Fibroblast of the aortic adventitia (primary cell): ENCODE data around the gene WDR88. TPM values are rescaled to one million over a fixed set of nuclear protein-coding genes. Genes with fewer than 3 reads are reported as not detected.
"Not testable (repeated sequence)": the region's sequence is repeated elsewhere in the genome, so short reads cannot be mapped to it uniquely, and the experiment has no call there.

Source experiments
- DNase-seq: peaks from one replicate; pipeline ENCODE4 v3.0.0-alpha.2; 2010; ENCODE audit warnings: low read depth
- H3K4me3 ChIP-seq: 2 replicates; pipeline ENCODE4 v1.5.1; 2011; ENCODE audit warnings: low read depth, mild to moderate bottlenecking, control low read depth, low read length, moderate library complexity
- CTCF ChIP-seq: IDR thresholded peaks from 2 replicates; pipeline ENCODE4 v1.5.1; 2011; ENCODE audit warnings: mild to moderate bottlenecking, low read length, control low read depth, inconsistent platforms; ENCODE audit not compliant: insufficient read depth
- total RNA-seq: library from RNA; depleted of rRNA; stranded (reverse); fragments of >200 nt; gene quantifications from 2 replicates; pipeline ENCODE4 v1.2.3, GENCODE V29; 2012; ENCODE audit warnings: low replicate concordance

WDR88 gene
- total RNA-seq, 1 donor = not detected

GRCh38 chr19:33175886-33176669 lies 44.2 kb downstream of the WDR88 start:
- peak overlapping the region; percentile 87 for H3K4me3 ChIP-seq
- DNase-seq = peak; percentile 43
- TF ChIP-seq CTCF = no peak

- peak; percentile 32 for TF ChIP-seq CTCF
- DNase-seq = peak; percentile 99
- H3K4me3 ChIP-seq = peak overlapping the region; percentile 87
Observed at GRCh38 chr19:33176670-33177416, 44.9 kb downstream of the WDR88 start.

DNA sequence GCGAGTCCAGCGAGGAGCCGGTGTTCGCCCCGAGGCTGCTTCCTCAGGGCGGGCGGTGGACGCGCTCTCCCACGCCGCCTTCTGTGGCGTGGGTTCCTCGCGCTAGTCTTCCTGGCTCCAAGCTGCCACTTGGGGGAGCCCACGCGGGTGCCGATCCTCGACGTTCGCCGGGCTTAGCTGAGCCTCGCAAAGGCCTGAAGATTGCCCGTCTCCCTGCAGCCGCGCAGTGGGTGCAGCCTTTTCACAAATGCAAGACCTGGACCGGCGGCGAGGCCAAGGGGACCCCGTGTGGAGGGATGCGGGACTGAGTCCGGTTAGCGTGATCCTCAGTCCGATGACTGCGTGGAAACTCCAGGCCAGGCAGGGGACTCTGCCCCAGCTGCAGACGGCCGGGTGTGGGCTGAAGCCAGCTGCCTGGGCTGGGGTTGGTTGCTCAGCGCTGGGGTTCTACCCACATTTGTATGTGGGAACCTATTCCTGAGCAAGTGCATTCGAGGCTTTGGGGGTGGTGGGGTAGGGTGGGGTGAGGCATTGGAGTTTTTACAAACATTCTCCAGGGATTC lies 45.6 kb downstream of the WDR88 start:
- DNase-seq = no peak
- peak; percentile 49 for TF ChIP-seq CTCF
- H3K4me3 ChIP-seq = peak overlapping the region; percentile 53

DNA sequence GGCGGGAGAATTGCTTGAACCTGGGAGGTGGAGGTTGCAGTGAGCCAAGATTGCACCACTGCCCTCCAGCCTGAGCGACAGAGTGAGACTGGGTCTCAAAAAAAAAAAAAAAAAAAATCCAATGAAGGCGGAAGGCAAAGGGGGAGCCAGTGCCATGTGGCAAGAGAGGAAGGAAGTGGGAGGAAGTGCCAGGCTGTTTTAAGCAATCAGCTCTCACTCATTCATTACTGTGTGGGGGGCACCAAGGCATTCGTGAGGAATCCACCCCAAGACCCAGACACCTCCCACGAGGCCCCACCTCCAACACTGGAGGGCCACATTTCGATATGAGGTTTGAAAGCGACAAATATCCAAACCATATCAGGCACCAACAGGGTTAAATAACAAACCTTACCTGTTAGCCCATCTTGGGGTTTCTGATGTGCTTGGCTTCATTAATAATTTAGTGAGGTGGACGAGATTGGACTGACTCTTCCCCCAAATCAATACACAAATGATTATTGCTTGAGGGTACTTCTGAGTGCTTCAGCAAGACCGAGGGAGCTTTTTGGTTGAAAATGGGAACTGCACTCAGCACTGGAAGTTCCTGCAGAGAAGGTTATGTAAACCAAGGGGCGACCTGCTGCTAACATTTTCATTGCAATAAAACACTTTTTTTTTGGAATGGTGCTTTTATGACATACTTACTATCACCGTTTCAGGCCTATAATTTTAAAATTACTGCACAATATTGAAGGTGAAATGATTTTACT lies 54.7 kb downstream of the WDR88 start:
- DNase-seq = no peak

GRCh38 chr19:33187183-33187540 lies 55.2 kb downstream of the WDR88 start:
- TF ChIP-seq CTCF = no peak
- no peak overlapping the region for H3K4me3 ChIP-seq
- DNase-seq = no peak

More for the DNA sequence above, 54.7 kb downstream of the WDR88 start:
- no peak overlapping the region for H3K4me3 ChIP-seq
- TF ChIP-seq CTCF = no peak

DNA sequence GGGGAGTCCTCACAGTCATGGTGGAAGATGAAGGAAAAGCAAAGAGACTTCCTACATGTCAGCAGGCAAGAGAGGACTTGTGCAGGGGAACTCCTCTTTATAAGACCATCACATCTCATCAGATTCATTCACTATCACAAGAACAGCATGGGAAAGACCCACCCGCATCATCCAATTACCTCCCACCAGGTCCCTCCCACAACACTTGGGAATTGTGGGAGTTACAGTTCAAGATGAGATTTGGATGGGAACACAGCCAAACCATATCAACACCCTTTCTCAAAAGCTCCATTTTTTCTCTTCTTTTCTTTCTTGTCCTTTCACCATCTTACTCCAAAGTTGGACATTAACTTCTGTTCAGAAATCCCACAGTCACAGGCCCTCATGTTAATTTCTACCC lies 57.5 kb downstream of the WDR88 start:
- TF ChIP-seq CTCF = no peak

DNA sequence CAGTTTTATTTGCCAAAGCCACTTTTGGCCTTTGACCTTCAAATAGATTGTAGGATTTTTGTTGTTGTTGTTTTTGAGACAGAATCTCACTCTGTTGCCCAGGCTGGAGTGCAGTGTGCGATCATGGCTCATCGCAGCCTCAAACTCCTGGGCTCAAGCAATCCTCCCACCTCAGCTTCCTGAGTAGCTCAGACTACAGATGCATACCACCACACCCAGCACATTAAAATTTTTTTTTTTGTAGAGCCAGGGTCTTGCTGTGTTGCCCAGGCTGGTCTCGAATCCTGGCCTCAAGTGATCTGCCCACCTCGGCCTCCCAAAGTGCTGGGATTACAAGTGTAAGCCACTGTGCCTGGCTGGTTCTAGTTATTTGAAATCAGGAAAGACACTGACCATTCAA lies 59.2 kb downstream of the WDR88 start:
- not testable (repeated sequence) for DNase-seq, H3K4me3 ChIP-seq

More for the DNA sequence above, 57.5 kb downstream of the WDR88 start:
- no peak overlapping the region for H3K4me3 ChIP-seq
- DNase-seq = no peak
